ENCODE data around the gene CADM3.

Gene CADM3

GRCh38 chr1:159218649-159219636, 47.5 kb downstream of the CADM3 start:
- ATAC-seq, result no peak; the same call in 2 of the 3 replicates
- TF ChIP-seq TSHZ2 (CRISPR knock-in tag; IDR thresholded peaks at IDR 0.05), result no peak
- no peak for TF ChIP-seq TCF4 (CRISPR knock-in tag; IDR thresholded peaks at IDR 0.05; ENCODE audit: borderline replicate concordance)
- no peak for TF ChIP-seq TOX (CRISPR knock-in tag; IDR thresholded peaks at IDR 0.05; ENCODE audit: borderline replicate concordance)
- TF ChIP-seq PPARA (CRISPR knock-in tag; IDR thresholded peaks at IDR 0.05; ENCODE audit: borderline replicate concordance), result no peak
- TF ChIP-seq ISL1 (CRISPR knock-in tag; IDR thresholded peaks at IDR 0.05), result no peak
- no peak for TF ChIP-seq CSRNP3 (CRISPR knock-in tag; IDR thresholded peaks at IDR 0.05)
- no peak for TF ChIP-seq SNAI2 (CRISPR knock-in tag; IDR thresholded peaks at IDR 0.05)
- TF ChIP-seq CREB5 (CRISPR knock-in tag; IDR thresholded peaks at IDR 0.05; ENCODE audit: low read depth), result no peak
- no peak for TF ChIP-seq CSDC2 (CRISPR knock-in tag; IDR thresholded peaks at IDR 0.05)
- TF ChIP-seq ZNF565 (CRISPR knock-in tag; conservative IDR thresholded peaks at IDR 0.05; ENCODE audit: low read depth), result no peak
- TF ChIP-seq, protein P1, sequence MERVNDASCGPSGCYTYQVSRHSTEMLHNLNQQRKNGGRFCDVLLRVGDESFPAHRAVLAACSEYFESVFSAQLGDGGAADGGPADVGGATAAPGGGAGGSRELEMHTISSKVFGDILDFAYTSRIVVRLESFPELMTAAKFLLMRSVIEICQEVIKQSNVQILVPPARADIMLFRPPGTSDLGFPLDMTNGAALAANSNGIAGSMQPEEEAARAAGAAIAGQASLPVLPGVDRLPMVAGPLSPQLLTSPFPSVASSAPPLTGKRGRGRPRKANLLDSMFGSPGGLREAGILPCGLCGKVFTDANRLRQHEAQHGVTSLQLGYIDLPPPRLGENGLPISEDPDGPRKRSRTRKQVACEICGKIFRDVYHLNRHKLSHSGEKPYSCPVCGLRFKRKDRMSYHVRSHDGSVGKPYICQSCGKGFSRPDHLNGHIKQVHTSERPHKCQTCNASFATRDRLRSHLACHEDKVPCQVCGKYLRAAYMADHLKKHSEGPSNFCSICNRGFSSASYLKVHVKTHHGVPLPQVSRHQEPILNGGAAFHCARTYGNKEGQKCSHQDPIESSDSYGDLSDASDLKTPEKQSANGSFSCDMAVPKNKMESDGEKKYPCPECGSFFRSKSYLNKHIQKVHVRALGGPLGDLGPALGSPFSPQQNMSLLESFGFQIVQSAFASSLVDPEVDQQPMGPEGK (CRISPR knock-in tag; IDR thresholded peaks at IDR 0.05; ENCODE audit: borderline replicate concordance), result no peak
- TF ChIP-seq BACH2 (CRISPR knock-in tag; IDR thresholded peaks at IDR 0.05; ENCODE audit: borderline replicate concordance), result no peak
- TF ChIP-seq ZFP30 (CRISPR knock-in tag; IDR thresholded peaks at IDR 0.05), result no peak
- no peak for TF ChIP-seq GLIS3 (CRISPR knock-in tag; IDR thresholded peaks at IDR 0.05)
- no peak for TF ChIP-seq ZC3H10 (CRISPR knock-in tag; IDR thresholded peaks at IDR 0.05)

GRCh38 chr1:159222075-159222865, 50.9 kb downstream of the CADM3 start:
- no peak for ATAC-seq
- TF ChIP-seq ZFP3 (CRISPR knock-in tag; IDR thresholded peaks at IDR 0.05), result no peak
- no peak for TF ChIP-seq ZNF565 (CRISPR knock-in tag; conservative IDR thresholded peaks at IDR 0.05; ENCODE audit: low read depth)
- no peak for TF ChIP-seq TOX (CRISPR knock-in tag; IDR thresholded peaks at IDR 0.05; ENCODE audit: borderline replicate concordance)
- TF ChIP-seq CREB5 (CRISPR knock-in tag; IDR thresholded peaks at IDR 0.05; ENCODE audit: low read depth), result no peak
- no peak for TF ChIP-seq RARB (CRISPR knock-in tag; IDR thresholded peaks at IDR 0.05)
- TF ChIP-seq TCF4 (CRISPR knock-in tag; IDR thresholded peaks at IDR 0.05; ENCODE audit: borderline replicate concordance), result no peak
- no peak for TF ChIP-seq ZC3H10 (CRISPR knock-in tag; IDR thresholded peaks at IDR 0.05)
- TF ChIP-seq CSRNP3 (CRISPR knock-in tag; IDR thresholded peaks at IDR 0.05), result no peak
- no peak for TF ChIP-seq CSDC2 (CRISPR knock-in tag; IDR thresholded peaks at IDR 0.05)
- no peak for TF ChIP-seq ZFP30 (CRISPR knock-in tag; IDR thresholded peaks at IDR 0.05)

Data from SK-N-SH treated with all-trans-retinoic acid at 6 μM for 48 hours (cell line).